A673 (cell line): ENCODE data around the gene PGAM2. TPM values are rescaled to one million over a fixed set of nuclear protein-coding genes. Genes with fewer than 3 reads are reported as not detected.

Experiments
- BruUV-seq: library from RNA; stranded (reverse); fragments of 400-500 nt; replicated peaks from 2 replicates; lab custom pipeline; 2021; lab: Mats Ljungman, UMichigan
- CTCF ChIA-PET: fragments of 300-600 bp; sonication (Branson Sonifier 250); formaldehyde crosslinking; loops from one replicate; lab custom pipeline; 2022; ENCODE audit warnings: antibody characterized with exemption; lab: Charles Lee
- POLR2A ChIA-PET: fragments of 300-600 bp; sonication (Branson Sonifier 250); formaldehyde crosslinking; loops from one replicate; lab custom pipeline; 2022; ENCODE audit warnings: antibody characterized with exemption; ENCODE audit not compliant: low non-redundant PET; lab: Charles Lee
- DNase-seq: peaks from one replicate; pipeline ENCODE4 v3.0.0-alpha.2; 2015; ENCODE audit warnings: low spot score
- H3K27ac ChIP-seq: fragments of 200-600 bp; sonication (generic); 2 replicates; pipeline ENCODE4 v1.5.1; 2016; ENCODE audit warnings: mixed run types, low read depth, mild to moderate bottlenecking, mixed read lengths, antibody characterized with exemption, low read length; ENCODE audit not compliant: poor library complexity, severe bottlenecking
- H3K27me3 ChIP-seq: fragments of 200-600 bp; sonication (generic); replicated peaks from 2 replicates; pipeline ENCODE4 v1.6.1; 2017; ENCODE audit warnings: mixed run types, low read depth, mild to moderate bottlenecking, mixed read lengths, antibody characterized with exemption, low read length; ENCODE audit not compliant: insufficient read depth, poor library complexity
- H3K36me3 ChIP-seq: fragments of 200-600 bp; sonication (generic); 2 replicates; pipeline ENCODE4 v1.6.1; 2016; ENCODE audit warnings: mixed run types, mild to moderate bottlenecking, mixed read lengths, antibody characterized with exemption, low read length; ENCODE audit not compliant: insufficient read depth, poor library complexity, severe bottlenecking
- H3K4me1 ChIP-seq: fragments of 200-600 bp; sonication (generic); 2 replicates; pipeline ENCODE4 v1.6.1; 2017; ENCODE audit warnings: mixed run types, mild to moderate bottlenecking, mixed read lengths, antibody characterized with exemption, low read length; ENCODE audit not compliant: insufficient read depth, poor library complexity, severe bottlenecking
- H3K4me3 ChIP-seq: fragments of 200-600 bp; sonication (generic); 2 replicates; pipeline ENCODE4 v1.5.1; 2016; ENCODE audit warnings: low read depth, mixed run types, mild to moderate bottlenecking, mixed read lengths, low read length; ENCODE audit not compliant: poor library complexity, severe bottlenecking
- H3K9me3 ChIP-seq: fragments of 200-600 bp; sonication (generic); 2 replicates; pipeline ENCODE4 v1.6.1; 2016; ENCODE audit warnings: mixed run types, low read depth, mild to moderate bottlenecking, mixed read lengths, antibody characterized with exemption, low read length; ENCODE audit not compliant: poor library complexity, severe bottlenecking
- EZH2 ChIP-seq: fragments of 200-600 bp; sonication (generic); IDR thresholded peaks from 2 replicates; pipeline ENCODE4 v1.6.1; 2017; ENCODE audit warnings: borderline replicate concordance, low read depth, mild to moderate bottlenecking, mixed read lengths, antibody characterized with exemption, low read length; ENCODE audit not compliant: poor library complexity, severe bottlenecking
- intact Hi-C: fragments of 100-400 bp; cut with micrococcal nuclease; formaldehyde crosslinking; loops from one replicate; pipeline ENCODE4 v1.10.0; 2022; ENCODE audit not compliant: unreplicated experiment
- total RNA-seq: library from RNA; stranded (reverse); gene quantifications from 2 replicates; pipeline ENCODE4 v1.2.3, GENCODE V29; 2021
- TF ChIP-seq, protein P1 (sequence below): fragments of 300-800, 200-600 bp; sonication (generic); conservative IDR thresholded peaks from 2 replicates; pipeline ENCODE4 v1.5.1; 2017; ENCODE audit warnings: low read depth, mild to moderate bottlenecking, antibody characterized with exemption, low read length, moderate library complexity, mixed read lengths

Gene PGAM2
- total RNA-seq, 1 experiment from 2014 or later, result not detected

DNA sequence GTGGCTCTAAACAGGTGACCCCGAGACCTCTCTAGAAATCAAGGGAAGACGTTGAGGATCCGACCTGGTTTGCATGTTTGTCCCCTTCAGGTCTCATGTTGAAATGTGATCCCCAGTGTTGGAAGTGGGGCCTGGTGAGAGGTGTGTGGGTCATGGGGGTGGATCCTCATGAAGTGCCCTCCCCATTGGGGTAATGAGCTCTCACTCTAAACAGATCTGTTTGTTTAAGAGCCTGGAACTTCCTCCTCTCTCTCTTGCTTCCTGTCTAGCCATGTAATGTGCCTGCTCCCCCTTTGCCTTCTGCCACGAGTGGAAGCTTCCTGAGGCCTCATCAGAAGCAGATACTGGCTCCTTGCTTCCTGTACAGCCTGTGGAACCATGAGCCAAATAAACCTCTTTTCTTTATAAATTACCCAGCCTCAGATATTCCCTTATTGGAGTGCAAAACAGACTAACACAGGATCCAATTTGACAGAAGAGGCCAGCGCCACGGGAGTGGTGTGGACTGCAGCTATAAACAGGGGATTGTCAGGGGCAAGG lies 27.8 kb upstream of the PGAM2 start:
- Histone ChIP-seq H3K27me3 (no peaks in the 10 kb centered on the region), H3K36me3 (no peaks in the 10 kb centered on the region), H3K4me1 (no peaks in the 10 kb centered on the region), H3K27ac (no peak overlapping the region), H3K4me3 (no peak overlapping the region), H3K9me3 (no peaks in the 10 kb centered on the region)
- TF ChIP-seq EZH2, result no peak
- TF ChIP-seq, protein P1, sequence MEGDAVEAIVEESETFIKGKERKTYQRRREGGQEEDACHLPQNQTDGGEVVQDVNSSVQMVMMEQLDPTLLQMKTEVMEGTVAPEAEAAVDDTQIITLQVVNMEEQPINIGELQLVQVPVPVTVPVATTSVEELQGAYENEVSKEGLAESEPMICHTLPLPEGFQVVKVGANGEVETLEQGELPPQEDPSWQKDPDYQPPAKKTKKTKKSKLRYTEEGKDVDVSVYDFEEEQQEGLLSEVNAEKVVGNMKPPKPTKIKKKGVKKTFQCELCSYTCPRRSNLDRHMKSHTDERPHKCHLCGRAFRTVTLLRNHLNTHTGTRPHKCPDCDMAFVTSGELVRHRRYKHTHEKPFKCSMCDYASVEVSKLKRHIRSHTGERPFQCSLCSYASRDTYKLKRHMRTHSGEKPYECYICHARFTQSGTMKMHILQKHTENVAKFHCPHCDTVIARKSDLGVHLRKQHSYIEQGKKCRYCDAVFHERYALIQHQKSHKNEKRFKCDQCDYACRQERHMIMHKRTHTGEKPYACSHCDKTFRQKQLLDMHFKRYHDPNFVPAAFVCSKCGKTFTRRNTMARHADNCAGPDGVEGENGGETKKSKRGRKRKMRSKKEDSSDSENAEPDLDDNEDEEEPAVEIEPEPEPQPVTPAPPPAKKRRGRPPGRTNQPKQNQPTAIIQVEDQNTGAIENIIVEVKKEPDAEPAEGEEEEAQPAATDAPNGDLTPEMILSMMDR, result no peak
- no TSS peak for BruUV-seq
- no peak for DNase-seq
- intact Hi-C loops, result no loop called here
- ChIA-PET POLR2A (no interaction called here), CTCF (no interaction called here)

DNA sequence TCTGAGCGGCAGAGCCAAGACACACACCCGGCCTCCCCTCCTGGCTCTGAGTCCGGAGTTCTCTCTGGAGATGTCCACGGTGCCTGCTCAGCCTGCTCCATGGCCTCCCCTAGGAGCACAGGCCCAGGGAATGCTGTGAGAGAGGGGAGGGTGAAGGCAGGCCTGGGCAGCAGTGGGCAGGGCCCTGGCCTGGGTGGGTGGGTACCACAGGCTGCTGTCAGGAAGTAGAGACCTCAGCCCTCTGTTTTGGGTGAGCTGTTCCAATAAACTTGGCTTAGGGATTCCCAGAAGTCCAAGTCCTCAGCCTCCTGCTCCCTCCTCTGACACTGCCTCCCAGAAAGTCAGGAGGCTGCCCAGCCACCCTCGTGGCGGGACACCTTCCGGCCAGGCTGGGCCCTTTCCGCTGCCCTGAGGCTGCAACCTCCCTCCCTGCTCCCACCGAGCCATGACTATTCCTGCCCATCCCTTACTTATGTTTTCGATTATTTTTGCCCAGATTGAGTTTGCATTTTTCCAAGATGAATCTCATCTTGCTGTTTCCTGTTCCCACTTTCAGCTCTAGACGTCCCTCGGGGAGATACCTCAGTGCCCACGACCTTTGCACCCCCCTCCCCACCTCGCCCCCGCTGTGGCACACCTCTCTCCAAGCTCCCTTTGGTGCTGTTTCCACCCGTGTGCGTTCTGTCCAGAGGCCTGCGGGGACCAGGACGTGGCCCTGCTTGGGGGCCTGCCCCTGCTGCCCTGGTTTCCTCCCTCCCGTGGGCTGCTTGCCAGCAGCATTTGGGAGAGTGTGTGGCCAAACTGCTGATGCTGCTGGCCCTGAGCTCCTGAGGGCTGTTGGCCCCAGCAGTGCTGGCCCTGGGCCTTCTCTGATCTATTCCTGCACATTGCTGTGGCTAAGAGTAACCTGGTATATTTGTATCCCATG lies 22.8 kb upstream of the PGAM2 start:
- ChIA-PET CTCF (no interaction called here), POLR2A (no interaction called here)
- TF ChIP-seq EZH2, result no peak
- TF ChIP-seq, protein P1, result no peak
- Histone ChIP-seq H3K4me1 (no peaks in the 10 kb centered on the region), H3K9me3 (no peaks in the 10 kb centered on the region), H3K27ac (no peak overlapping the region), H3K27me3 (no peaks in the 10 kb centered on the region), H3K4me3 (no peak overlapping the region), H3K36me3 (no peaks in the 10 kb centered on the region)
- no peak for DNase-seq
- intact Hi-C loops, result no loop called here
- BruUV-seq, result no TSS peak

DNA sequence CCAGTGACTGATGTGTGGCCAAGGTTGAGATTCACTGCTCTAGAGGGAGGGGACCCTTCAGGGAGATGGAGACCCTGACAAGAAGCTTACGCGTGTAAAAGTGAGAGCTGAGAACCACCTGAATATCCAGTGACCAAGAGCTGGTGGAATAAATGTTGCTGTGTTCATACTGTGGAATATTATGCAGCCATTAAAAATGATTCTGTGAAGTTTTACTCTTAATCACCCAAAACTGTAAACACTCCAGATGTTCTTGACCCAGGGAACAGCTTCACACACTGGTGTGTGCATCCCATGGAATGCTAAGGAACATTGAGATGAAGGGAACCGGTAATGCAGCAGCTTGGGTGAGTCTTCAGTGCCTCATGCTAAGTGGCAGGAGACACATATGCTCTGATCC lies 21.3 kb upstream of the PGAM2 start:
- intact Hi-C loops, result no loop called here
- no peaks in the 10 kb centered on the region for H3K4me1 ChIP-seq
- no peak for TF ChIP-seq EZH2
- TF ChIP-seq, protein P1, result no peak
- no peaks in the 10 kb centered on the region for H3K27me3 ChIP-seq
- no peaks in the 10 kb centered on the region for H3K9me3 ChIP-seq
- H3K36me3 ChIP-seq, result no peaks in the 10 kb centered on the region
- no peak overlapping the region for H3K27ac ChIP-seq
- ChIA-PET POLR2A (no interaction called here), CTCF (no interaction called here)
- BruUV-seq, result no TSS peak
- no peak for DNase-seq
- no peak overlapping the region for H3K4me3 ChIP-seq
